ENCODE data around the gene PSME4. TPM values are rescaled to one million over a fixed set of nuclear protein-coding genes. Genes with fewer than 3 reads are reported as not detected.

PSME4 gene, protein sequence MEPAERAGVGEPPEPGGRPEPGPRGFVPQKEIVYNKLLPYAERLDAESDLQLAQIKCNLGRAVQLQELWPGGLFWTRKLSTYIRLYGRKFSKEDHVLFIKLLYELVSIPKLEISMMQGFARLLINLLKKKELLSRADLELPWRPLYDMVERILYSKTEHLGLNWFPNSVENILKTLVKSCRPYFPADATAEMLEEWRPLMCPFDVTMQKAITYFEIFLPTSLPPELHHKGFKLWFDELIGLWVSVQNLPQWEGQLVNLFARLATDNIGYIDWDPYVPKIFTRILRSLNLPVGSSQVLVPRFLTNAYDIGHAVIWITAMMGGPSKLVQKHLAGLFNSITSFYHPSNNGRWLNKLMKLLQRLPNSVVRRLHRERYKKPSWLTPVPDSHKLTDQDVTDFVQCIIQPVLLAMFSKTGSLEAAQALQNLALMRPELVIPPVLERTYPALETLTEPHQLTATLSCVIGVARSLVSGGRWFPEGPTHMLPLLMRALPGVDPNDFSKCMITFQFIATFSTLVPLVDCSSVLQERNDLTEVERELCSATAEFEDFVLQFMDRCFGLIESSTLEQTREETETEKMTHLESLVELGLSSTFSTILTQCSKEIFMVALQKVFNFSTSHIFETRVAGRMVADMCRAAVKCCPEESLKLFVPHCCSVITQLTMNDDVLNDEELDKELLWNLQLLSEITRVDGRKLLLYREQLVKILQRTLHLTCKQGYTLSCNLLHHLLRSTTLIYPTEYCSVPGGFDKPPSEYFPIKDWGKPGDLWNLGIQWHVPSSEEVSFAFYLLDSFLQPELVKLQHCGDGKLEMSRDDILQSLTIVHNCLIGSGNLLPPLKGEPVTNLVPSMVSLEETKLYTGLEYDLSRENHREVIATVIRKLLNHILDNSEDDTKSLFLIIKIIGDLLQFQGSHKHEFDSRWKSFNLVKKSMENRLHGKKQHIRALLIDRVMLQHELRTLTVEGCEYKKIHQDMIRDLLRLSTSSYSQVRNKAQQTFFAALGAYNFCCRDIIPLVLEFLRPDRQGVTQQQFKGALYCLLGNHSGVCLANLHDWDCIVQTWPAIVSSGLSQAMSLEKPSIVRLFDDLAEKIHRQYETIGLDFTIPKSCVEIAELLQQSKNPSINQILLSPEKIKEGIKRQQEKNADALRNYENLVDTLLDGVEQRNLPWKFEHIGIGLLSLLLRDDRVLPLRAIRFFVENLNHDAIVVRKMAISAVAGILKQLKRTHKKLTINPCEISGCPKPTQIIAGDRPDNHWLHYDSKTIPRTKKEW (N-terminal part only)
- 126 and 136 TPM in 2 replicates for total RNA-seq

DNA sequence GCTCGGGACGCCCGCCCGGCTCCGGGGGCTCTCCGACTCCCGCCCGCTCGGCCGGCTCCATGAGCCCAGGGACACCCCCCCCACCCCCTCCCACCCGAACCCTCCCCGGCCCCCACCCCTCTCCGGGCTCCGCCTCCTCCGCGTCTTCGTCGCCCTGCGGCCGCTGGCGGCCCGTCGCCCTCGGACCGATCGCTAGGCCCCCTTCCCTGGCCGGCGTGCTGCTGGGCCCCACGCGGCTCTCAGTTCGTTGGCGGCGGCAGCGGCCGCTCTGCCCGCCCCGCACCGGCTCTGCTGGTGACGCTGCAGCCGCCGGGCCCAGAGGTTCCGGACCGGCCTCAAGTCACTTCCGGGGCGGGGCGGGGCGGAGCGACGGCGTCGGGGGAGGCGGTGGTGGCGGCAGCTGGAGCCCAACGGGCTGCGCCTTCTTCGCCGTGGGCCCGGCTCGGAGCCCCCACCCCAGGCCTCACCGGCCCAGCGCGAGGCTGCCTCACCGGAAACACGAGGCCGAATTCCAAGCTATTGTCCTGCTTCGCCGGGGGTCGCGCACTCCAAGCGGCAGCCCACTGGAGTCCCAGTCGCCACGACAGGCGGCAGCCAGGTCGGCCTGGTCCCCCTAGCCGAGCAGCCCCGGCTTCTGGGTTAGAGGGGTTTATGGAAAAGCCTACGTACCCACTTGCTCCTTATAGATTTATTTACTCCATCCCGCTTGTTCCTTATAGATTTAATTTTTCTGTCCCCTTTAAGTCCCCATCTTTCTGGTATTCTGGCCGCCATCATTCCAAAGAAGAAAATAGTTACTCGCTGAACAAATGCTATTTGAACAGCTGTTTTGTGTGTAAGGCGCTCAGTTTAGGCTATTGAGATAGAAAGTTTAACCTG is at the start of gene PSME4:
PSME4 (minus strand) TSS at position 270 of the 879 bp plus-strand sequence; CDS start at position 61, 209 bp downstream.

GRCh38 chr2:53859206-53860181 is 111.3 kb downstream of the PSME4 start, which contains the start of gene GPR75:
TSS of gene GPR75 (minus strand) at chr2:53859967. CDS start at chr2:53854756, 5,211 bp downstream.

Small RNAs within 50 kb of the gene (small RNA-seq; reads per million reads assigned to genes)
- gene MIR3682: 1.3 reads per million, percentile 57 among the genes with 10 or more reads in this experiment

Other genes starting within 250 kb of the PSME4 start
- gene CHAC2, start 203.2 kb downstream of the PSME4 start, total RNA-seq: 2.6 and 3.5 TPM in 2 replicates
- 22.7 and 29.1 TPM in 2 replicates for gene ASB3, start 184.0 kb downstream of the PSME4 start, total RNA-seq
- gene ERLEC1, start 183.9 kb downstream of the PSME4 start, total RNA-seq: 105 and 117 TPM in 2 replicates
- gene GPR75, start 111.0 kb downstream of the PSME4 start, total RNA-seq: 4.2 and 4.5 TPM in 2 replicates
- gene ACYP2, start 144.6 kb upstream of the PSME4 start, total RNA-seq: 12.5 and 22.4 TPM in 2 replicates